GM12878 (cell line): ENCODE data around the gene RNF121. TPM values are rescaled to one million over a fixed set of nuclear protein-coding genes. Genes with fewer than 3 reads are reported as not detected.
A peak's percentile ranks its signal among the peaks of the same experiment; 100 is the strongest.

Experiments used
- ATAC-seq: fragments of 200-7000 bp; cut with Tn5 transposase; 3 replicates; pipeline ENCODE4 v1.9.1; 2020; ENCODE audit warnings: mild to moderate bottlenecking, moderate library complexity
- BruUV-seq: library from RNA; stranded (reverse); fragments of 400-500 nt; replicated peaks from 2 replicates; lab custom pipeline; 2021; lab: Mats Ljungman, UMichigan
- CTCF ChIA-PET: fragments of 300-600 bp; sonication (Branson Sonifier 250); formaldehyde crosslinking; extraction: SDS; loops from one replicate; lab custom pipeline; 2021; ENCODE audit warnings: inconsistent platforms; lab: Yijun Ruan, JAX
- POLR2A ChIA-PET: fragments of 350-600 bp; formaldehyde crosslinking; extraction: SDS; loops from one replicate; lab custom pipeline; 2021; ENCODE audit warnings: inconsistent platforms; lab: Charles Lee
- RAD21 ChIA-PET: fragments of 300-600 bp; sonication (Branson Sonifier 250); formaldehyde crosslinking; loops from one replicate; lab custom pipeline; 2023; ENCODE audit warnings: antibody characterized with exemption; ENCODE audit not compliant: unreplicated experiment; lab: Charles Lee
- SMC1A ChIA-PET: fragments of 300-600 bp; sonication (Branson Sonifier 250); formaldehyde crosslinking; loops from one replicate; lab custom pipeline; 2023; ENCODE audit not compliant: unreplicated experiment, uncharacterized antibody; lab: Charles Lee
- DNase-seq: peaks from one replicate; pipeline ENCODE4 v3.0.0-alpha.2; 2011; ENCODE audit warnings: low read depth, low spot score
- FAIRE-seq: peaks from 3 replicates; lab custom pipeline; 2011; peaks lifted over from hg19 to GRCh38; lab: Jason Lieb, UNC
- H2AFZ ChIP-seq: 2 replicates; pipeline ENCODE4 v1.6.0; 2011; ENCODE audit warnings: low read depth, low read length, control low read depth; ENCODE audit not compliant: control insufficient read depth
- H3K27ac ChIP-seq: 2 replicates; pipeline ENCODE4 v1.5.1; 2011; ENCODE audit warnings: control low read depth; ENCODE audit not compliant: control insufficient read depth, insufficient read depth
- H3K27me3 ChIP-seq, 2 experiments: replicated peaks in 1 of 2; 2 replicates each; pipeline versions ENCODE4 v1.6.0 to v1.6.1; 2011; ENCODE audit warnings: low read length in 1 of 2; ENCODE audit not compliant: control insufficient read depth in 2 of 2, insufficient read depth in 2 of 2
- H3K36me3 ChIP-seq, 2 experiments: 2 replicates each; pipeline ENCODE4 v1.5.1; 2011; ENCODE audit warnings: low read length in 1 of 2; ENCODE audit not compliant: control insufficient read depth in 2 of 2, insufficient read depth in 2 of 2
- H3K4me1 ChIP-seq: 2 replicates; pipeline ENCODE4 v1.6.1; 2011; ENCODE audit warnings: mild to moderate bottlenecking, low read length, moderate library complexity, mixed read lengths; ENCODE audit not compliant: control insufficient read depth, insufficient read depth
- H3K4me2 ChIP-seq: 2 replicates; pipeline ENCODE4 v1.6.0; 2011; ENCODE audit warnings: control low read depth; ENCODE audit not compliant: control insufficient read depth, insufficient read depth
- H3K4me3 ChIP-seq: fragments of 200-600 bp; sonication (generic); 2 replicates; pipeline ENCODE4 v1.5.1; 2016
- H3K79me2 ChIP-seq: 2 replicates; pipeline ENCODE4 v1.6.0; 2011; ENCODE audit warnings: low read length; ENCODE audit not compliant: control insufficient read depth, insufficient read depth
- H3K9ac ChIP-seq: 2 replicates; pipeline ENCODE4 v1.8.0; 2011; ENCODE audit warnings: low read length, control low read depth, mixed read lengths; ENCODE audit not compliant: control insufficient read depth, insufficient read depth
- H3K9me3 ChIP-seq: replicated peaks from 3 replicates; pipeline ENCODE4 v1.5.1; 2011; ENCODE audit warnings: mild to moderate bottlenecking, low read length; ENCODE audit not compliant: control insufficient read depth, insufficient read depth
- H4K20me1 ChIP-seq: 2 replicates; pipeline ENCODE4 v1.6.0; 2011; ENCODE audit not compliant: control insufficient read depth, insufficient read depth
- ATF2 ChIP-seq: IDR thresholded peaks from 2 replicates; pipeline ENCODE4 v1.6.1; 2012; ENCODE audit warnings: low read length, inconsistent platforms
- BMI1 ChIP-seq: fragments of 450-650 bp; IDR thresholded peaks from 2 replicates; pipeline ENCODE4 v1.6.1; 2016; ENCODE audit warnings: mild to moderate bottlenecking, moderate library complexity, borderline replicate concordance
- CBX3 ChIP-seq: fragments of 200-600 bp; sonication (generic); IDR thresholded peaks from 2 replicates; pipeline ENCODE4 v1.6.1; 2016; ENCODE audit warnings: low read depth, borderline replicate concordance
- CEBPB ChIP-seq, 2 experiments: fragments of 150-350 bp in 1 of 2; IDR thresholded peaks; 2 replicates each; pipeline ENCODE4 v1.6.1; 2012 to 2014; ENCODE audit warnings: low read depth in 2 of 2, low read length in 2 of 2, borderline replicate concordance in 1 of 2, inconsistent platforms in 1 of 2
- CHD2 ChIP-seq: IDR thresholded peaks from 2 replicates; pipeline ENCODE4 v1.6.1; 2011; ENCODE audit warnings: low read depth, low read length, improper control_type of control experiment, borderline replicate concordance
- CREB1 ChIP-seq: IDR thresholded peaks from 2 replicates; pipeline ENCODE4 v1.6.1; 2012; ENCODE audit warnings: low read depth, mild to moderate bottlenecking, inconsistent platforms
- HDAC2 ChIP-seq: fragments of 200-600 bp; sonication (generic); IDR thresholded peaks from 2 replicates; pipeline ENCODE4 v1.6.1; 2017
- HDAC6 ChIP-seq: fragments of 200-600 bp; sonication (generic); IDR thresholded peaks from one replicate; pipeline ENCODE4 v1.8.0; 2017; ENCODE audit warnings: antibody characterized with exemption; ENCODE audit not compliant: unreplicated experiment
- KAT2A ChIP-seq: conservative IDR thresholded peaks from 2 replicates; pipeline ENCODE4 v1.6.1; 2011; ENCODE audit warnings: low read depth, low read length; ENCODE audit not compliant: control insufficient read depth
- KDM1A ChIP-seq: fragments of 200-600 bp; sonication (generic); IDR thresholded peaks from 2 replicates; pipeline ENCODE4 v1.6.1; 2016; ENCODE audit warnings: borderline replicate concordance
- MYC ChIP-seq: IDR thresholded peaks from 2 replicates; pipeline ENCODE4 v1.6.1; 2011; ENCODE audit warnings: mild to moderate bottlenecking, low read length, moderate library complexity, inconsistent platforms; ENCODE audit not compliant: insufficient read depth, insufficient replicate concordance, insufficient read length, severe bottlenecking
- NBN ChIP-seq: fragments of 450-650 bp; IDR thresholded peaks from 2 replicates; pipeline ENCODE4 v1.6.1; 2016
- NR2C1 ChIP-seq: fragments of 450-650 bp; IDR thresholded peaks from 2 replicates; pipeline ENCODE4 v1.6.1; 2017; ENCODE audit warnings: antibody characterized with exemption, mild to moderate bottlenecking, moderate library complexity
- PML ChIP-seq: IDR thresholded peaks from 2 replicates; pipeline ENCODE4 v1.6.1; 2012; ENCODE audit warnings: low read length, inconsistent platforms
- RELA ChIP-seq: fragments of 450-650 bp; IDR thresholded peaks from 2 replicates; pipeline ENCODE4 v1.8.0; 2014; ENCODE audit warnings: borderline replicate concordance; ENCODE audit not compliant: partially characterized antibody
- RUNX3 ChIP-seq: IDR thresholded peaks from 2 replicates; pipeline ENCODE4 v1.6.1; 2012; ENCODE audit warnings: low read length, inconsistent platforms
- SMAD1 ChIP-seq: fragments of 450-650 bp; IDR thresholded peaks from 2 replicates; pipeline ENCODE4 v1.6.1; 2018; ENCODE audit warnings: mild to moderate bottlenecking, low read depth; ENCODE audit not compliant: partially characterized antibody
- SMARCA5 ChIP-seq: fragments of 450-650 bp; IDR thresholded peaks from 2 replicates; pipeline ENCODE4 v1.6.1; 2017; ENCODE audit warnings: mild to moderate bottlenecking
- SRF ChIP-seq, 2 experiments: IDR thresholded peaks; 2 replicates each; pipeline ENCODE4 v1.6.1; 2011; ENCODE audit warnings: low read depth in 2 of 2, low read length in 2 of 2, mild to moderate bottlenecking in 1 of 2, moderate library complexity in 1 of 2
- SUPT20H ChIP-seq: IDR thresholded peaks from 2 replicates; pipeline ENCODE4 v1.6.1; 2011; ENCODE audit warnings: low read depth, mild to moderate bottlenecking, low read length, moderate library complexity, borderline replicate concordance; ENCODE audit not compliant: control insufficient read depth
- TBL1XR1 ChIP-seq: IDR thresholded peaks from 2 replicates; pipeline ENCODE4 v1.6.1; 2012; ENCODE audit warnings: low read depth, low read length, improper control_type of control experiment
- TCF7 ChIP-seq: IDR thresholded peaks from 2 replicates; pipeline ENCODE4 v1.6.1; 2014; ENCODE audit warnings: antibody characterized with exemption, borderline replicate concordance
- WRNIP1 ChIP-seq: IDR thresholded peaks from 2 replicates; pipeline ENCODE4 v1.6.1; 2011; ENCODE audit warnings: low read depth, low read length, improper control_type of control experiment, borderline replicate concordance
- ZSCAN29 ChIP-seq: fragments of 450-650 bp; IDR thresholded peaks from 2 replicates; pipeline ENCODE4 v1.6.1; 2017; ENCODE audit warnings: mild to moderate bottlenecking, moderate library complexity
- WGBS: methylation state at CpG from one replicate; pipeline ENCODE4 v1.1.6; 2016; ENCODE audit warnings: low lambda C conversion rate; ENCODE audit not compliant: insufficient replicate concordance, insufficient coverage; ENCODE audit errors: missing lambda C conversion rate; 5-methylcytosine and 5-hydroxymethylcytosine counted together
- in situ Hi-C: fragments of 300-500 bp; cut with MboI; formaldehyde crosslinking; loops from 9 replicates; pipeline ENCODE4 v1.14.3; 2018; ENCODE audit warnings: mixed read lengths
- intact Hi-C: fragments of 100-400 bp; cut with micrococcal nuclease; formaldehyde crosslinking; loops from one replicate; pipeline ENCODE4 v1.14.2; 2022; ENCODE audit not compliant: unreplicated experiment
- polyA plus RNA-seq, 11 experiments: library from polyadenylated mRNA; depleted of rRNA in 4 of 11; unstranded in 6 of 11; stranded (reverse) in 5 of 11; fragments of >200 nt; fragmentation: Nextera tagmentation in 4 of 11; fragmentation: Illumina TruSeq in 1 of 11; extraction: Ambion mirVana in 4 of 11; extraction: Trizol in 1 of 11; gene quantifications; 1 replicate in 1 of 11; 2 replicates in 10 of 11; pipeline versions ENCODE4 v1.2.1 to v1.2.3, GENCODE V29; 2011 to 2016; ENCODE audit warnings: inconsistent platforms in 2 of 11, missing spikeins in 2 of 11, low read depth in 1 of 11
- total RNA-seq, 4 experiments: library from RNA; depleted of rRNA in 3 of 4; stranded (reverse); fragments of >200 nt in 3 of 4; fragmentation: Illumina TruSeq in 1 of 4; extraction: Trizol in 1 of 4; gene quantifications; 2 replicates each; pipeline versions ENCODE4 v1.2.1 to v1.2.3, GENCODE V29; 2013 to 2021

The RNF121 gene
- total and polyA plus RNA-seq, 10 of the 15 experiments (the other 5 are each of a cell fraction or from before 2014, with no cell fraction given) = 8.6 to 73.7 (median 32.7) TPM

DNA sequence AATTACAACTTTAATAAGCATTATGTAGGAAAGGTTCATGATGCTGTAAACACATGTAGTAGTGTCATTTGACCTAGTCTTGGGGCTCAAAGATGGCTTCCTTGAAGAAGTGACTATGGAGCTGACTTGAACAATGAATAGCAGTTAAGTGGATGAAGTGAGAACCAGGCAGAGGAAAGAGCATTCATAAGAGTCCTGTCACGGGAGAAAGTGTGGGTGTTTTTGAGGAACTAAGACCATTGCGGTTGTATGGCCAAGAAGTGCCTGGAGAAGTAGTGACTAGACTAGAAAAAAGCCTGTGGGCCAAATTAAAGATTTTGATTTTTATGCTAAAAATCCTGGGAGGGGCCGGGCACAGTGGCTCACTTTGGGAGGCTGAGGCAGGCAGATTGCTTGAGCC is 62.6 kb downstream of the RNF121 start (continued):
- TF ChIP-seq CREB1 (0 out of 2 replicates have a peak, but pooled peaks have one; percentile 12), MYC (no peak)
- TF ChIP-seq, all 136 proteins: peak for 45

DNA sequence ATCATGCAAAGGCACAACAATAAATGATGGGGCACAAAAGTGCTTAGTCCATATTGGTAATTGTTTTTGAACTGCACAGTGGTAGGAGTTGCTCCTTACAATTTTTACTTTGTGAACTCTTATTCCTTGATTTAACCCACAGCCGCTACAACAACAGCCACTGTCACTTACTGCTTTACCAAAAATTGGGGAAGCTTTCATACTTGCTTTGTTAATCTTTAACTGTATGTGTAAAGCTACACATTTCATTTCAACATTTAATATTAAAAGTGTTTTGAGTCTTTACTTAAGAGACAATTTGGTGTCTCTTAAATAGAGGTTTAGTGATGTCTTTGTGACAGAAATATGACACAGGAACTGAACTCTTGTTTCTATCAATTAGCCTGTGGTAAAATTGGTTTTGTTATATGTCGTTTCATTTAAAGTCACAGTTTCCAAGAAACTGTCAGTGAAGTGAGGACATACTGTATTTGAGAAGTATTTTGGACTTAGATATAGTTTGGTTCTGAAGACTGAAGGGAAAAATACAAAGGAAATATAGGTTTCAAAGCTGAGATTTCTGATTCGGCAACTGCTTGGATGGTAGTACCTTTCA is 63.4 kb downstream of the RNF121 start:
- ATAC-seq (peak; percentile 67), DNase-seq (peak; percentile 37), FAIRE-seq (no peak)
- intact Hi-C loops (loop anchor here (2.0 kb wide), 1 partner anchor 63 kb away; the partner anchor contains the start of genes RNF121 and XNDC1N), in situ Hi-C loops (no loop called here)
- ChIA-PET CTCF (interaction anchor here (0.6 to 8.5 kb wide), 6 partner anchors 10 to 99 kb away, joined by 3 to 93 read pairs (median 4); no protein-coding TSS in a partner anchor), RAD21 (interaction anchor here (1.5 to 2.3 kb wide), 3 partner anchors 10 to 438 kb away, joined by 4 to 12 read pairs (median 6); partner anchors contain the start of genes RNF121 and XNDC1N), SMC1A (interaction anchor here (0.6 to 8.3 kb wide), 14 partner anchors 7 to 152 kb away, joined by 3 to 67 read pairs (median 3); no protein-coding TSS in a partner anchor), POLR2A (interaction anchor here (0.6 to 1.5 kb wide), 5 partner anchors 9 to 61 kb away, joined by 3 to 4 read pairs (median 3); no protein-coding TSS in a partner anchor)
- Histone ChIP-seq H3K9me3 (no peaks in the 10 kb centered on the region), H3K4me2 (peak overlapping the region; percentile 49), H3K27me3 (no peaks in the 10 kb centered on the region), H3K27ac (peak overlapping the region; percentile 77), H3K4me1 (peaks cover 38% of the 10 kb centered on the region), H4K20me1 (no peaks in the 10 kb centered on the region), H3K79me2 (no peaks in the 10 kb centered on the region; the same call in none of the 2 replicates), H3K4me3 (peak overlapping the region; percentile 18; the same call in 1 of the 2 replicates), H3K9ac (no peak overlapping the region), H2AFZ (no peak overlapping the region), H3K36me3 (peaks cover 11 to 17% of the 10 kb centered on the region in 2 experiments)
- WGBS = 1% methylated on average over 3 of the region's 3 CpGs
- BruUV-seq = no TSS peak
- no peak for TF ChIP-seq TCF7
- no peak for TF ChIP-seq CBX3
- no peak for TF ChIP-seq KDM1A
- TF ChIP-seq HDAC2 = no peak
- TF ChIP-seq PML = 0 out of 2 replicates have a peak, but pooled peaks have one; percentile 40
- peak; percentile 51; the same call in 1 of the 2 replicates for TF ChIP-seq ATF2
- no peak for TF ChIP-seq ZSCAN29
- no peak for TF ChIP-seq SMAD1
- TF ChIP-seq HDAC6 = no peak
- no peak for TF ChIP-seq CHD2
- no peak for TF ChIP-seq CEBPB (IDR thresholded peaks at IDR 0.05; ENCODE audit: borderline replicate concordance in 1 of 2, low read depth in 2 of 2, low read length in 2 of 2)
- TF ChIP-seq TBL1XR1 = no peak
- TF ChIP-seq NBN = peak; percentile 12; the same call in 1 of the 2 replicates
- TF ChIP-seq SUPT20H = no peak
- no peak for TF ChIP-seq WRNIP1
- no peak for TF ChIP-seq SRF (IDR thresholded peaks at IDR 0.05; ENCODE audit: low read depth in 2 of 2, low read length in 2 of 2)
- TF ChIP-seq KAT2A = no peak
- no peak for TF ChIP-seq BMI1
- no peak for TF ChIP-seq RELA
- peak; percentile 86 for TF ChIP-seq RUNX3
- TF ChIP-seq NR2C1 = no peak
- peak; percentile 42; the same call in 1 of the 2 replicates for TF ChIP-seq SMARCA5
